ENCODE data around the gene DGKA. TPM values are rescaled to one million over a fixed set of nuclear protein-coding genes. Genes with fewer than 3 reads are reported as not detected.

DGKA gene
- 10 to 100 TPM; 11.3 to 25.9 (median 20.3) TPM for total RNA-seq
- polyA plus RNA-seq: 20.3 TPM
- long read RNA-seq, donor 1, partial matches to known transcripts: 6 of 21 reads
- long read RNA-seq, donor 1, other reads (novel, unspliced or antisense): 14 of 21 reads
- long read RNA-seq, donor 2, partial matches to known transcripts: 0 of 9 reads
- long read RNA-seq, donor 2, other reads (novel, unspliced or antisense): 7 of 9 reads
- long read RNA-seq, donor 3, partial matches to known transcripts: 3 of 23 reads
- long read RNA-seq, donor 3, other reads (novel, unspliced or antisense): 18 of 23 reads
- long read RNA-seq, donor 4, partial matches to known transcripts: 0 of 9 reads
- long read RNA-seq, donor 4, other reads (novel, unspliced or antisense): 9 of 9 reads

GRCh38 chr12:55930771-55931316 lies at the start of gene DGKA:
Gene DGKA (plus strand): TSS chr12:55931162. CDS start chr12:55936504, 5,342 bp downstream.
- H3K4me1 ChIP-seq (ENCODE audit: control insufficient read depth, insufficient read depth, low read length): peaks cover 12% of the 10 kb centered on the region
- H3K9me3 ChIP-seq (ENCODE audit: control insufficient read depth, low read length): no peaks in the 10 kb centered on the region
- intact Hi-C loops (cut with DNase I): loop anchor here in 2 of 4 donors (5.0 to 10.0 kb wide), 3 partner anchors 96 to 189 kb away; partner anchors contain the start of genes DNAJC14 (in 1 of the 2) and GDF11 (in 1 of the 2)
- H3K27me3 ChIP-seq (ENCODE audit: control insufficient read depth, insufficient read depth): no peaks in the 10 kb centered on the region
- H3K4me3 ChIP-seq (ENCODE audit: low read length): peak within 1 kb of the TSS; percentile 84
- DNase-seq (peak; percentile 46 to 73 (median 72)), ATAC-seq (peak in 1 of 2 donors; percentile 4)
- peak within 1 kb of the TSS; percentile 40 for H3K27ac ChIP-seq (ENCODE audit: low read length)
- 49% methylated on average over 3 of the region's 3 CpGs for WGBS

DNA sequence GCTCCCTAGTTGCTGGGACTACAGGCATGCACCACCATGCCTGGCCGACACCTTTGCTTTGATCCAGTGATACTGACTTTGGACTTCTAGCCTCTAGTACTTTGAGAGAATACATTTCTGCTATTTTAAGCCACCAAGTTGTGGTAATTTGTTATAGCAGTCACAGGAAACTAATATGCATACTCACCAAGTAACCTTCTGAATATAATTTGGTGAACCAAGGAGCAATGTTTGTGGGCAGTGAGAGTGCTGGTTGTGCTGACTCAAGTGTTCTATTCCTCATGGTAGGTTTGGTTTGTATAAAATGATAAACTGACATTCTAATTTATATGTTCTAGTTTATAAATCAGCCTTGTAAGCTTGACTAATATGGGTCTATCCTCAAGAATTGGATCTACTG lies 45.8 kb upstream of the DGKA start:
- H3K27ac ChIP-seq (ENCODE audit: low read length): no peak overlapping the region
- DNase-seq (no peak), ATAC-seq (no peak)
- intact Hi-C loops (cut with DNase I): no loop called here
- no peak overlapping the region for H3K4me3 ChIP-seq (ENCODE audit: low read length)
- WGBS: 89% methylated on average over 1 of the region's 1 CpG
- H3K9me3 ChIP-seq (ENCODE audit: control insufficient read depth, low read length): no peaks in the 10 kb centered on the region
- H3K4me1 ChIP-seq (ENCODE audit: control insufficient read depth, insufficient read depth, low read length): no peaks in the 10 kb centered on the region
- no peaks in the 10 kb centered on the region for H3K27me3 ChIP-seq (ENCODE audit: control insufficient read depth, insufficient read depth)

- Histone ChIP-seq H3K27ac (ENCODE audit: low read length) (no peak overlapping the region), H3K9me3 (ENCODE audit: control insufficient read depth, low read length) (no peaks in the 10 kb centered on the region), H3K4me1 (ENCODE audit: control insufficient read depth, insufficient read depth, low read length) (no peaks in the 10 kb centered on the region), H3K4me3 (ENCODE audit: low read length) (no peak overlapping the region), H3K27me3 (ENCODE audit: control insufficient read depth, insufficient read depth) (no peaks in the 10 kb centered on the region)
- ATAC-seq (no peak), DNase-seq (no peak)
- WGBS: 91% methylated on average over 4 of the region's 4 CpGs
- intact Hi-C loops (cut with DNase I): no loop called here
Observed at GRCh38 chr12:55891310-55891709, 39.7 kb upstream of the DGKA start.

GRCh38 chr12:55893723-55894122 lies 37.2 kb upstream of the DGKA start:
- WGBS: 92% methylated on average over 1 of the region's 1 CpG
- Histone ChIP-seq H3K9me3 (ENCODE audit: control insufficient read depth, low read length) (no peaks in the 10 kb centered on the region), H3K27ac (ENCODE audit: low read length) (no peak overlapping the region), H3K4me1 (ENCODE audit: control insufficient read depth, insufficient read depth, low read length) (no peaks in the 10 kb centered on the region), H3K27me3 (ENCODE audit: control insufficient read depth, insufficient read depth) (no peaks in the 10 kb centered on the region), H3K4me3 (ENCODE audit: low read length) (no peak overlapping the region)
- no peak for ATAC-seq
- no peak for DNase-seq
- intact Hi-C loops (cut with DNase I): no loop called here

GRCh38 chr12:55899082-55899481 lies 31.9 kb upstream of the DGKA start:
- no peaks in the 10 kb centered on the region for H3K27me3 ChIP-seq (ENCODE audit: control insufficient read depth, insufficient read depth)
- H3K4me1 ChIP-seq (ENCODE audit: control insufficient read depth, insufficient read depth, low read length): no peaks in the 10 kb centered on the region
- no peak for ATAC-seq
- intact Hi-C loops (cut with DNase I): no loop called here
- H3K9me3 ChIP-seq (ENCODE audit: control insufficient read depth, low read length): no peaks in the 10 kb centered on the region
- DNase-seq: no peak
- WGBS: 58% methylated on average over 2 of the region's 2 CpGs
- H3K27ac ChIP-seq (ENCODE audit: low read length): no peak overlapping the region
- no peak overlapping the region for H3K4me3 ChIP-seq (ENCODE audit: low read length)

GRCh38 chr12:55901881-55902490 lies 29.0 kb upstream of the DGKA start:
- intact Hi-C loops (cut with DNase I): loop anchor here in 1 of 4 donors (5.0 kb wide), 1 partner anchor 40 kb away; no protein-coding TSS in a partner anchor
- H3K27me3 ChIP-seq (ENCODE audit: control insufficient read depth, insufficient read depth): no peaks in the 10 kb centered on the region
- no peak overlapping the region for H3K4me3 ChIP-seq (ENCODE audit: low read length)
- ATAC-seq: peak in 1 of 2 donors; percentile 16
- H3K4me1 ChIP-seq (ENCODE audit: control insufficient read depth, insufficient read depth, low read length): no peaks in the 10 kb centered on the region
- 80% methylated on average over 7 of the region's 7 CpGs for WGBS
- H3K27ac ChIP-seq (ENCODE audit: low read length): no peak overlapping the region
- H3K9me3 ChIP-seq (ENCODE audit: control insufficient read depth, low read length): no peaks in the 10 kb centered on the region
- DNase-seq: no peak

DNA sequence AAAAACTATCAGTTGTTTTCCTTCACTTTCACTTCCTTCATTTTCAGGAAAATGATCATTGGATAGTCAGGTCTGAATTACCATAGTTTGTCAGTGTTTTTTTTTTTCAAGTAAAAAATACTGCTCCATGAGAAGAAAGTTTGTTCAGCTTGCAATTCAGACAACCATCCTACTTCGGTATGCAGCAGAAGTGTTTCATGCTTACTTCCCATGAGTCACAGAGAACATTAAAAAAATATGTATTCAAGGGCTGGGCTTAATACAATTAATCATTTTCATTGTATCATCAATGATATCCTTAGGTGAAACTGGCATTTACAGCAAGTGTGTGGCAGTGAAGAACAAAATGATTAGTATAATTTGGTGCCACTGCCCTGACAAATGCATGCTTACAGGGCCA lies 24.9 kb upstream of the DGKA start:
- H3K9me3 ChIP-seq (ENCODE audit: control insufficient read depth, low read length): no peaks in the 10 kb centered on the region
- H3K27me3 ChIP-seq (ENCODE audit: control insufficient read depth, insufficient read depth): no peaks in the 10 kb centered on the region
- H3K4me1 ChIP-seq (ENCODE audit: control insufficient read depth, insufficient read depth, low read length): peaks cover 1% of the 10 kb centered on the region
- H3K27ac ChIP-seq (ENCODE audit: low read length): no peak overlapping the region
- WGBS: 86% methylated on average over 1 of the region's 1 CpG
- intact Hi-C loops (cut with DNase I): no loop called here
- ATAC-seq: no peak
- H3K4me3 ChIP-seq (ENCODE audit: low read length): no peak overlapping the region
- DNase-seq: no peak

- peaks cover 1% of the 10 kb centered on the region for H3K4me1 ChIP-seq (ENCODE audit: control insufficient read depth, insufficient read depth, low read length)
- ATAC-seq: peak; percentile 56 to 70
- no peak overlapping the region for H3K27ac ChIP-seq (ENCODE audit: low read length)
- no peaks in the 10 kb centered on the region for H3K27me3 ChIP-seq (ENCODE audit: control insufficient read depth, insufficient read depth)
- no peaks in the 10 kb centered on the region for H3K9me3 ChIP-seq (ENCODE audit: control insufficient read depth, low read length)
- no peak for DNase-seq
- intact Hi-C loops (cut with DNase I): no loop called here
- H3K4me3 ChIP-seq (ENCODE audit: low read length): no peak overlapping the region
- WGBS: 51% methylated on average over 8 of the region's 8 CpGs
Observed at GRCh38 chr12:55908726-55909512, 22.0 kb upstream of the DGKA start.

DNA sequence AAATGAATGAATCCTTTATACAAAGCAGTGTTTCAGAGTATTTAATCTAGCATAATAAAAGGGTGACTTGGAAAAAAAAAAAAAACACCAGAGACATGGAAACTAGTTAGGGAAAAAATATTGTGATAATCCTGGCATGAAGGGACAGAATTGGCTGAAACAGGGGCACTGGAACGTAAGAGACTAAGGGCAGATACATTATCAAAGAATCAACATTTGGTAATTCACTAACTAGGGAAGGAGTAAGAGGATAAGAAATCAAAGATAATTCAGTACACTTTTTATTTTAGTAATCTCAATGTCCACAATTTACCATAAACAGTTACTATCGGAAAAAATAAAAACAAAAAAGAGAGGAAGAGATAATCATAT lies 21.5 kb upstream of the DGKA start:
- intact Hi-C loops (cut with DNase I): no loop called here
- WGBS: 38% methylated on average over 2 of the region's 2 CpGs
- Histone ChIP-seq H3K27ac (ENCODE audit: low read length) (no peak overlapping the region), H3K9me3 (ENCODE audit: control insufficient read depth, low read length) (no peaks in the 10 kb centered on the region), H3K27me3 (ENCODE audit: control insufficient read depth, insufficient read depth) (no peaks in the 10 kb centered on the region), H3K4me3 (ENCODE audit: low read length) (no peak overlapping the region), H3K4me1 (ENCODE audit: control insufficient read depth, insufficient read depth, low read length) (peaks cover 1% of the 10 kb centered on the region)
- ATAC-seq (peak in 1 of 2 donors; percentile 20), DNase-seq (no peak)

DNA sequence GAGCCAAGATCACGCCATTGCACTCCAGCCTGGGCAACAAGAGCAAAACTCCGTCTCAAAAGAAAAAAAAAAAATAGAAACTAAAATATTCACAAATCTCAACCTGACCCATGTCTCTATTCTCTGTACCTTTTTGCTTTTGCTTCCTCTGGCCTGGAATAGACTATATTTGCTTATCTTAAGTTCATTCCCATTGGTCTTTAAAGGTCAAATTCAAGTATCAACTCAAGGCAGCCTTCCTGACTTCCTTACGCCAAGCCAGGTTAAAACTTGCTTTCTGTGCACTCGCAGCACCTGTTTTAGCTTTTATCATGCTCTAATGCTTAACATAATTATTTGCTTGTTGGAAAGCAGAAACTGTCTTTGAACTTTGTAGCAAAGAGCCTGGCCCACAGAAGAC lies 18.1 kb upstream of the DGKA start:
- Histone ChIP-seq H3K27ac (ENCODE audit: low read length) (no peak overlapping the region), H3K4me3 (ENCODE audit: low read length) (no peak overlapping the region), H3K4me1 (ENCODE audit: control insufficient read depth, insufficient read depth, low read length) (peaks cover 1% of the 10 kb centered on the region), H3K9me3 (ENCODE audit: control insufficient read depth, low read length) (no peaks in the 10 kb centered on the region), H3K27me3 (ENCODE audit: control insufficient read depth, insufficient read depth) (no peaks in the 10 kb centered on the region)
- 91% methylated on average over 4 of the region's 4 CpGs for WGBS
- ATAC-seq (no peak), DNase-seq (no peak)
- intact Hi-C loops (cut with DNase I): no loop called here

DNA sequence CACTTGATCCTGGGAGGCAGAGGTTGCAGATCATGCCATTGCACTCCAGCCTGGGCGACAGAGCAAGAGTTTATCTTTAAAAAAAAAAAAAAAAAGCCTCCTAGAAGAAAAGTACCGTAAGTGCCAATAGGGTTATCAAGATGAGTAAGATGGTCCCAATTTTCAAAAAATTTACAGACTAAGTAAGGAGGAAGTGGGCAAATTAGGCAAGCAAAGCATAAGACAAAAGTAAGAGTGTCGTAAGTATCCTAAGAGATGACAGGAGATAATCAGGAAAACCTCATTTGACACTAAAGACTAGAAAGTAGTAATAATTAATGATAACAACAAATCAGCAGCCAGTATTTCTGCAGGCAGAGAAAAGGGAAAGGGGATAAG lies 15.5 kb upstream of the DGKA start:
- ATAC-seq (no peak), DNase-seq (no peak)
- Histone ChIP-seq H3K27ac (ENCODE audit: low read length) (no peak overlapping the region), H3K27me3 (ENCODE audit: control insufficient read depth, insufficient read depth) (no peaks in the 10 kb centered on the region), H3K4me1 (ENCODE audit: control insufficient read depth, insufficient read depth, low read length) (no peaks in the 10 kb centered on the region), H3K4me3 (ENCODE audit: low read length) (no peak overlapping the region), H3K9me3 (ENCODE audit: control insufficient read depth, low read length) (no peaks in the 10 kb centered on the region)
- intact Hi-C loops (cut with DNase I): no loop called here
- WGBS: 83% methylated on average over 3 of the region's 3 CpGs
